ENCODE measurements around the gene CHI3L2. TPM values are rescaled to one million over a fixed set of nuclear protein-coding genes. Genes with fewer than 3 reads are reported as not detected.

Gene CHI3L2
- total RNA-seq, 1 donor from 2014 or later: 1.3 TPM

- no peak for DNase-seq (ENCODE audit: low spot score)
- H3K4me1 Mint-ChIP-seq (ENCODE audit: unreplicated experiment): no peaks in the 10 kb centered on the region
- H3K27me3 Mint-ChIP-seq (ENCODE audit: unreplicated experiment): peaks cover 3% of the 10 kb centered on the region
- no peak overlapping the region for H3K4me3 Mint-ChIP-seq (ENCODE audit: unreplicated experiment)
- no peaks in the 10 kb centered on the region for H3K9me3 Mint-ChIP-seq (ENCODE audit: unreplicated experiment)
- TF ChIP-seq CTCF (IDR thresholded peaks at IDR 0.05; ENCODE audit: unreplicated experiment): no peak
- H3K36me3 Mint-ChIP-seq (ENCODE audit: low read depth, unreplicated experiment): no peaks in the 10 kb centered on the region
- no peak overlapping the region for H3K27ac Mint-ChIP-seq (ENCODE audit: unreplicated experiment)
Measured at GRCh38 chr1:111236806-111237205, 9.3 kb downstream of the CHI3L2 start.

DNA sequence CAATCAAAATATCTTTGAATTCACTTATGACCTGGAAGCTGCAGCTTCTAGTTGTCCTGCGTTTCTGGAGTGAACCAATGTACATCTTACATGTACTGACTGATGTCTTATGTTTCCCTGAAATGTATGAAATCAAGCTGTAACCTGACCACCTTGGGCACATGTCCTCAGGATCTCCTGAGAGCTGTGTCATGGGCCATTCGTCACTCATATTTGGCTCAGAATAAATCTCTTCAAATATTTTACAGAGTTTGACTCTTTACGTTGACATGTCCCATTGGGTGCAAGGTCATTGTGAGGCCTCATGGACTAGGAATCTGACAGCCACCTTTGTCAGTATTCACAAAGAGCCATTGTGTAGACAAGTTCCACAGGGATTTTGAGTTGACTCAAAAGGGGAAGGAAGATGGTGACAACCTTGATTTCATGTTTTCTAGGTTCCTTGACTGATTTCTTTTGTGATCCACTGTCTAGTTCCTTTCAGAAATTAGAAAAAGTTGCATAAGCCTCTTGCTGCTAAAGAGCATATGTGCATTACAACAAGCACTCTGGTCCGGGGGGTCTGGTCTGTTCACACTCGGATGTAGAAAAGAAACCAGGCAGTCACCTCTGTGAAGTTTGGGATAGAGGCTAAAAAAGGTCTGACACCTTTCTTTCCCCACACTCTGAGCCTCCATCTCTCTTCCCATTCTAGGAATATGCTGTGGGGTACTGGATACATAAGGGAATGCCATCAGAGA lies 10.7 kb downstream of the CHI3L2 start:
- H3K27ac Mint-ChIP-seq (ENCODE audit: unreplicated experiment): no peak overlapping the region
- DNase-seq (ENCODE audit: low spot score): no peak
- no peaks in the 10 kb centered on the region for H3K36me3 Mint-ChIP-seq (ENCODE audit: low read depth, unreplicated experiment)
- no peaks in the 10 kb centered on the region for H3K4me1 Mint-ChIP-seq (ENCODE audit: unreplicated experiment)
- H3K27me3 Mint-ChIP-seq (ENCODE audit: unreplicated experiment): peaks cover 3% of the 10 kb centered on the region
- H3K4me3 Mint-ChIP-seq (ENCODE audit: unreplicated experiment): no peak overlapping the region
- H3K9me3 Mint-ChIP-seq (ENCODE audit: unreplicated experiment): no peaks in the 10 kb centered on the region
- no peak for TF ChIP-seq CTCF (IDR thresholded peaks at IDR 0.05; ENCODE audit: unreplicated experiment)

DNA sequence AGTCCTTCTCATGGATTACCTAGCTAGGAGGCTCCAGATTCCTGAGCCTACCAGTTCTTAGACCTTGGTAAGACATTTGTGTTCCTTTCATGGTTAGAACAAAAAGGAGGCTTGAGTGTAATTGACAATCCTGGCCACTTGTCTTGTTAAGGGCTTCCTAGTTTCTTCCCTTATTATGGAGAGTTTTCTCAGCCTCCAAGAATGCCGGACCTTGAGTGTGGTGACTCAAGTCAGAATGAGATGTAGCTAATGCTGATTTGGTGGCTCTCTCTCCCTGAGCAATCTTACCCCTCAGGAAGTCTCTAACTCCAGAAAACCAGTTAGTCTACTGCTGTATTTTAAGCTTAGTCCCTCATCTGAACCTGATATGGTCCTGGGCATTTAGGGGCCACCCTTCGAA lies 14.3 kb downstream of the CHI3L2 start:
- Mint-ChIP-seq H3K27me3 (ENCODE audit: unreplicated experiment) (peaks cover 3% of the 10 kb centered on the region), H3K27ac (ENCODE audit: unreplicated experiment) (no peak overlapping the region), H3K9me3 (ENCODE audit: unreplicated experiment) (no peaks in the 10 kb centered on the region), H3K36me3 (ENCODE audit: low read depth, unreplicated experiment) (no peaks in the 10 kb centered on the region), H3K4me3 (ENCODE audit: unreplicated experiment) (no peak overlapping the region), H3K4me1 (ENCODE audit: unreplicated experiment) (no peaks in the 10 kb centered on the region)
- no peak for TF ChIP-seq CTCF (IDR thresholded peaks at IDR 0.05; ENCODE audit: unreplicated experiment)
- no peak for DNase-seq (ENCODE audit: low spot score)

GRCh38 chr1:111242805-111243523 lies 15.5 kb downstream of the CHI3L2 start:
- Mint-ChIP-seq H3K4me3 (ENCODE audit: unreplicated experiment) (no peak overlapping the region), H3K4me1 (ENCODE audit: unreplicated experiment) (no peaks in the 10 kb centered on the region), H3K36me3 (ENCODE audit: low read depth, unreplicated experiment) (no peaks in the 10 kb centered on the region), H3K27me3 (ENCODE audit: unreplicated experiment) (peaks cover 3% of the 10 kb centered on the region), H3K9me3 (ENCODE audit: unreplicated experiment) (no peaks in the 10 kb centered on the region), H3K27ac (ENCODE audit: unreplicated experiment) (no peak overlapping the region)
- no peak for TF ChIP-seq CTCF (IDR thresholded peaks at IDR 0.05; ENCODE audit: unreplicated experiment)
- no peak for DNase-seq (ENCODE audit: low spot score)

All from endothelial cell (in vitro differentiated cells).